Epithelial cell of esophagus (primary cell): ENCODE measurements around the gene CEBPB.

Experiments
- DNase-seq: peaks from one replicate; pipeline ENCODE4 v3.0.0; 2010; ENCODE audit warnings: low read depth
- H3K4me3 ChIP-seq: 2 replicates; pipeline ENCODE4 v1.5.1; 2011; ENCODE audit warnings: mild to moderate bottlenecking, low read length, control low read depth
- TF ChIP-seq, protein P1 (sequence below): IDR thresholded peaks from 2 replicates; pipeline ENCODE4 v1.5.1; 2011; ENCODE audit warnings: low read depth, mild to moderate bottlenecking, low read length, control low read depth, inconsistent platforms; ENCODE audit not compliant: insufficient read depth; ENCODE audit errors: missing control alignments

CEBPB gene

DNA sequence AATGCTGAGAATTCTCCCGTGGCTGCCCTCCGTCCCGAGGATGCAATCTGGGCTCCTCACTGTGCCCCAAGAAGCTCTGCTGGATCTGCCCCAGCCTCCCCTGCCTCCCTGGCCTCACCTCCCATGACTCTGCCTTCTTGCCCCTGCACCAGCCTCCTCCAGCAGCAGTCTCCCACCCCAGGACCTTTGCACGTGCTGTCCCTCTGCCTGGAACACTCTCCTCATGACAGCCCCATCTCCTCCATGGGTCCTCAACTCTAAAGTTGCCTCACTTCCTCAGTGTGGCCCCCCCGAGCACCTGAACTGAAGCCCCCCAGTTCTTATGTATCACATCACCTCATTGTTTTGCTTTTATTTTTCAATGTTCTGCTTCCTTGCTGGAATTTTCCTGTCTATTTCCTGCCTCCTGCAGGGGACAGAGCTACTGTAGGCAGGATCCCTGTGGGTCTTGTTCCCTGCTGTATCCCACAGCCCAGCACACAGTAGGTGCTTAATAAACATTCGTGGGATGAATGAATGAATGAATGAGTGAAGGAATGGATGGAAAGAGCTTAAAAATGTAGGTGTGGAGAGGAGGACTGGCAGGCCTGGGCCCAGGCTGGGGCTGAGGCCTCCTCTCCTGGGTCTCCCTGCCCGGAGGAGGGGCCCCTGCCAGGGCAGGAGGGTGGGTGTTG lies 42.2 kb downstream of the CEBPB start:
- no peak for DNase-seq
- TF ChIP-seq, protein P1, sequence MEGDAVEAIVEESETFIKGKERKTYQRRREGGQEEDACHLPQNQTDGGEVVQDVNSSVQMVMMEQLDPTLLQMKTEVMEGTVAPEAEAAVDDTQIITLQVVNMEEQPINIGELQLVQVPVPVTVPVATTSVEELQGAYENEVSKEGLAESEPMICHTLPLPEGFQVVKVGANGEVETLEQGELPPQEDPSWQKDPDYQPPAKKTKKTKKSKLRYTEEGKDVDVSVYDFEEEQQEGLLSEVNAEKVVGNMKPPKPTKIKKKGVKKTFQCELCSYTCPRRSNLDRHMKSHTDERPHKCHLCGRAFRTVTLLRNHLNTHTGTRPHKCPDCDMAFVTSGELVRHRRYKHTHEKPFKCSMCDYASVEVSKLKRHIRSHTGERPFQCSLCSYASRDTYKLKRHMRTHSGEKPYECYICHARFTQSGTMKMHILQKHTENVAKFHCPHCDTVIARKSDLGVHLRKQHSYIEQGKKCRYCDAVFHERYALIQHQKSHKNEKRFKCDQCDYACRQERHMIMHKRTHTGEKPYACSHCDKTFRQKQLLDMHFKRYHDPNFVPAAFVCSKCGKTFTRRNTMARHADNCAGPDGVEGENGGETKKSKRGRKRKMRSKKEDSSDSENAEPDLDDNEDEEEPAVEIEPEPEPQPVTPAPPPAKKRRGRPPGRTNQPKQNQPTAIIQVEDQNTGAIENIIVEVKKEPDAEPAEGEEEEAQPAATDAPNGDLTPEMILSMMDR, result no peak
- H3K4me3 ChIP-seq, result no peak overlapping the region

DNA sequence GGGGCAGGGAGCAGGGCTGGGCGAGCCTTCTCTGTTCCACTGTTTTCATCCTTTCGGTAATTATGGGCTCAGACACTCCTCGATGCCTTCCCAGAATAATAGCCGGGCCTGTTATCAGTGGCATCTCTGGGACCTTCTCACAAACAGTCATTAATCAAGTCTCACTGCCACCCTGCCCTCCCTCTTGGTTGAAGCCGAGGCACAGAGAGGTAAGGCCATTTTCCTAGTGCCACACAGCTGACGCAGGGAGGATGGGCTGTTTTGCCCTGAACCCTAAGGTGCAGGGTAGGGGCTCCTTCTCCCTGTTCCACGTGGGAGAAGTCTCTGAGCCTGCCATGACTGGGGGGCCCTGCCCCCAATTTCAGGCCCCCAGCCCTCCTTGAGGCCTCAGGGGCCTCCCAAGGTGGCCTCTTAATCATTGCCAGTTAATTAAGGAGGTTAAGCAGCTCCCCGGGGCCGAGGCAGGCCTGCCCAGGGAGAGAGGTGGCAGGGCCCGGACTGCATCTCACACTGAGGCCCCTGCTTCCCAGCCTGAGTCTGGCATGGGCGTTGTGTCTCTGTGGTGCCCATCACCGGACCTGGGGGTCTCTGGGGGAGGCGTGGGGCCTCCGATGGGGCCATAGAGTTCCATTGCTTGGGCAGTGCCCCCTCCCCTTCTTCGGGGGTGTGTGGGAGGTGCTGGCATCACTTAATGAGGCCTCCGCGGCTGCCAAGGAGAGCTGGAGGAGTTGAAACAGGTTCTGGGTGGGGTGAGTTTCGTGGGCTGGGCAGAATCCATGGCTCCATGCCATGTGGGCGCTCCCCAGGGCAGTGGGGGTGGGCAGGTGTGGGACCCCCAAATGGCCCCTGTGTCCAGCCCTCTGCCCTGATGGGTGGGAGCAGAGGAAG lies 42.9 kb downstream of the CEBPB start:
- TF ChIP-seq, protein P1, result no peak
- no peak for DNase-seq
- no peak overlapping the region for H3K4me3 ChIP-seq

DNA sequence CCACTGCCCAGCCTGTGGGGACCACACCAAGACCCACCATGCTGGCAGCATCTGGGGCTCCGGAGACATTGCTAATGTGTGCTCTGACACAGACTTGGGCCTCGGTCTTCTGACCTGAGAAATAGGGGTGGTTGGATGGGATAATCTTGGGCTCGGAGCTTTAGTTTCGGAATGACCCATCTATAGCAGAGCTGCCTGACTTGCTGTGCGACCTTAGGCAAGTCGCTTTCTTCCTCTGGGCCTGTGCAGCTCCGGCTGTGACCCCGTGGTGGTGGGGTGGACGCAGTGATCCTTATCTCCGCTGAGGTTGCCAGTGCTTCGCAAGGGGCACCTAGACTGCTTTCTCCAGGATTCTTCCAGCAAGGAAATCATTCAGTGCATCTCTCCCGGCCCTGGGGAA lies 43.7 kb downstream of the CEBPB start:
- TF ChIP-seq, protein P1, result no peak
- H3K4me3 ChIP-seq, result no peak overlapping the region
- no peak for DNase-seq

DNA sequence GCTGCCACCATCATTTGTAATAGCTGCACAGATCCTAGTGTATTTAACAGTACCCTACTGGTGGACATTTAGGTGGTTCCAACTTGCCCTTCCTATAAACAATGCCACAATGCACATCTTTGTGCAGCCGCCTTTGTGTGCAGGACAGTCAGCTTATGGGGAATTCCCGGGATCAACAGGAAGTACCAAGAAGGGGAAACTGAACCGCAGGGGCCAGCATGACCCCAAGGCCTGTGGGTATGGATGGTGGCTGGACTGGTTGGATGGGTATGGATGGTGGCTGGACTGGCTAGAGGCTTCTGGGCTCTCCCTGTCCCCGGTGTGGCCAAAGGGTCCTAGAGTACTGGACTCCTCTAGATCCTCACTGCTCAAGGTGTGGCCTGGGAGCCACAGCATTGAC lies 46.7 kb downstream of the CEBPB start:
- TF ChIP-seq, protein P1, result no peak
- DNase-seq, result no peak
- no peak overlapping the region for H3K4me3 ChIP-seq

DNA sequence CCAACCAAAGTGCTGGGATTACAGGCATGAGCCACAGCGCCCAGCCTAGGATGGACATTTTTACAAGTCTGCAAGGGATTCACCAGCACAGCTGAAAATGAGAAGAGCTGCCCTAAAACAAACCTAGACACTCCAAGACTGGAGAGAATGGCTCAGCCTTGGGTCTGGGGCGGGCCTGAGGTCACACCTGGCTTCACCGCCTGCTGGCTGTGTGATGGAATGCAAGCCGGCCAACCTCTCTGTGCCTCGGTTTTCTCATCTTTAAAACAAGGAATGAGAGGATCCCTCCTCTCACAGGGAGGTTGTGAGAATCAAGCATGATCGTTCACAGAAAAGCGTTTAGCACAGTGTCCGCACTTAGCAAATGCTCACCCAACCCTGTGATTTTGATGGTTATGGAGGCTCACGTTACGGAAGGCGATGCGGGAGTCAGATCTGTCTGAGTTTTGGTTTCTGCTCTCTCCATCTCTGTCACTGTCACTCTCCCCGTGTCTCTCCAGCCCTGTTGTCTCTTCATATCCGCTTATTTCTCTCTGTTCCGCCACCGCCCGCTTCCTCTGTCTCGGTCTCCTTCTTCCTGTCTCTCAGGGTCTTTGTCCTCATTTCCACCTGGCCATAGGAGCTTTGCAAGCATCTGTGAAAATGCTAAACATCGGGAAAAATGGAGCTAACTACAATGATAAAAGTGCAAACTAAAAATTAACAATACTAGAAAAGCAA lies 47.6 kb downstream of the CEBPB start:
- TF ChIP-seq, protein P1, result no peak
- no peak for DNase-seq
- H3K4me3 ChIP-seq, result no peak overlapping the region

DNA sequence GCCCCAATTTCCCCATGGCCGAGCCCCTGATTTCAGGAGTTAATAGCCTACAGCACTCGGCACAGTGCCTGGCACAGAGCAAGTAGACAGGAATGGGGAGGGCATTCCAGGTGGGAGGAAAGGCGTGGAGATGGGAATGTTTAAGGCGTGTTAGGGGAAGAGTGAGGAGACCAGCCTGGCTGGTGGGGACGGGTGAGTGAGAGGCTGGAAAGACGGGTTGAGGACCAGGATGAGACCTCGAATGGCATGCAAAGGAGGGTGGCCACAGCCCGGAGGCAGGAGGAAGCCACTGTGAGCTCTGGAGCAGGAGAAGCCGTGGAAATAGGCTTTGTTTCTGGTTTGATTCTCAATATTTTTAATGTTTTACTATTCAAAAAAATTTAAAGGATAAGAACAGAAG lies 49.5 kb downstream of the CEBPB start:
- TF ChIP-seq, protein P1, result no peak
- no peak for DNase-seq

More for the DNA sequence above, 49.5 kb downstream of the CEBPB start:
- no peak overlapping the region for H3K4me3 ChIP-seq
